AG04450 (cell line): ENCODE data around the gene EMP2. TPM values are rescaled to one million over a fixed set of nuclear protein-coding genes. Genes with fewer than 3 reads are reported as not detected.
A peak's percentile ranks its signal among the peaks of the same experiment; 100 is the strongest.
"Not testable (repeated sequence)": the region's sequence is repeated elsewhere in the genome, so short reads cannot be mapped to it uniquely, and the experiment has no call there.

Experiments used
- CTCF ChIA-PET: fragments of 300-600, 350-600 bp; formaldehyde crosslinking; extraction: SDS; loops from one replicate; lab custom pipeline; 2022; ENCODE audit warnings: antibody characterized with exemption, inconsistent platforms; lab: Charles Lee
- POLR2A ChIA-PET: fragments of 350-600 bp; formaldehyde crosslinking; extraction: SDS; loops from one replicate; lab custom pipeline; 2021; ENCODE audit warnings: antibody characterized with exemption, inconsistent platforms; lab: Yijun Ruan, JAX
- DNase-seq: peaks from one replicate; pipeline ENCODE4 v3.0.0-alpha.2; 2011; ENCODE audit warnings: low read depth, low spot score
- H3K27ac ChIP-seq: one replicate; pipeline ENCODE4 v1.5.1; 2012; ENCODE audit warnings: low read depth, low read length, control low read depth
- H3K27me3 ChIP-seq: one replicate; pipeline ENCODE4 v1.6.0; 2012; ENCODE audit warnings: low read length; ENCODE audit not compliant: control insufficient read depth, insufficient read depth
- H3K4me3 ChIP-seq: 2 replicates; pipeline ENCODE4 v1.5.1; 2011; ENCODE audit warnings: mild to moderate bottlenecking, low read depth, low read length, control low read depth
- H3K9me3 ChIP-seq: 2 replicates; pipeline ENCODE4 v1.5.1; 2012; ENCODE audit warnings: low read length; ENCODE audit not compliant: control insufficient read depth, insufficient read depth
- polyA plus RNA-seq: library from polyadenylated mRNA; depleted of rRNA; stranded (reverse); fragments of >200 nt; gene quantifications from 2 replicates; pipeline ENCODE4 v1.2.3, GENCODE V29; 2011
- TF ChIP-seq, protein P1 (sequence below): IDR thresholded peaks from 2 replicates; pipeline ENCODE4 v1.5.1; 2011; ENCODE audit warnings: low read depth, low read length, control low read depth, inconsistent platforms

EMP2 gene
- polyA plus RNA-seq, 1 experiment: 15.2 TPM

DNA sequence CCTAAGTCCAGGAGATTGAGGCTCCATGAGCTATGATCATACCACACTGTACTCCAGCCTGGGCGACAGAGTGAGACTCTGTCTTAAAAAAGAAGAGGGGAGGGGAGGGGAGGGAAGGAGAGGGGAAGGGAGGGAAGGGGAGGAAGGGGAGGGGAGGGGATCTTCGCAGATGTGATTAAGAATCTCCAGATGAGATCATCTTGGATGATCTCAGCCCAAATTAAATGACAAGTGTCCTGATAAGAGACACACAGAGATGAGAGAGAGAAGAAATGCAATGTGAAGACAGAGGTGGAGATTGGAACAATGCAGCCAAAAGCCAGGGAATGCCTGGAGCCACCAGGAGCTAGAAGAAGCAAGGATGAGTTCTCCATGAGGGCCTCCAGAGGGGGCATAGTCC, 70.1 kb downstream of the EMP2 start:
- ChIA-PET POLR2A (interaction anchor here (0.6 kb wide), 1 partner anchor 194 kb away, joined by 9 read pairs; no protein-coding TSS in a partner anchor), CTCF (interaction anchor here (0.6 to 2.4 kb wide), 10 partner anchors 10 to 1371 kb away, joined by 3 to 17 read pairs (median 5); no protein-coding TSS in a partner anchor)
- no peak for DNase-seq
- no peaks in the 10 kb centered on the region for H3K9me3 ChIP-seq
- TF ChIP-seq, protein P1, sequence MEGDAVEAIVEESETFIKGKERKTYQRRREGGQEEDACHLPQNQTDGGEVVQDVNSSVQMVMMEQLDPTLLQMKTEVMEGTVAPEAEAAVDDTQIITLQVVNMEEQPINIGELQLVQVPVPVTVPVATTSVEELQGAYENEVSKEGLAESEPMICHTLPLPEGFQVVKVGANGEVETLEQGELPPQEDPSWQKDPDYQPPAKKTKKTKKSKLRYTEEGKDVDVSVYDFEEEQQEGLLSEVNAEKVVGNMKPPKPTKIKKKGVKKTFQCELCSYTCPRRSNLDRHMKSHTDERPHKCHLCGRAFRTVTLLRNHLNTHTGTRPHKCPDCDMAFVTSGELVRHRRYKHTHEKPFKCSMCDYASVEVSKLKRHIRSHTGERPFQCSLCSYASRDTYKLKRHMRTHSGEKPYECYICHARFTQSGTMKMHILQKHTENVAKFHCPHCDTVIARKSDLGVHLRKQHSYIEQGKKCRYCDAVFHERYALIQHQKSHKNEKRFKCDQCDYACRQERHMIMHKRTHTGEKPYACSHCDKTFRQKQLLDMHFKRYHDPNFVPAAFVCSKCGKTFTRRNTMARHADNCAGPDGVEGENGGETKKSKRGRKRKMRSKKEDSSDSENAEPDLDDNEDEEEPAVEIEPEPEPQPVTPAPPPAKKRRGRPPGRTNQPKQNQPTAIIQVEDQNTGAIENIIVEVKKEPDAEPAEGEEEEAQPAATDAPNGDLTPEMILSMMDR: no peak
- H3K4me3 ChIP-seq: no peak overlapping the region
- H3K27me3 ChIP-seq: no peaks in the 10 kb centered on the region
- no peak overlapping the region for H3K27ac ChIP-seq

DNA sequence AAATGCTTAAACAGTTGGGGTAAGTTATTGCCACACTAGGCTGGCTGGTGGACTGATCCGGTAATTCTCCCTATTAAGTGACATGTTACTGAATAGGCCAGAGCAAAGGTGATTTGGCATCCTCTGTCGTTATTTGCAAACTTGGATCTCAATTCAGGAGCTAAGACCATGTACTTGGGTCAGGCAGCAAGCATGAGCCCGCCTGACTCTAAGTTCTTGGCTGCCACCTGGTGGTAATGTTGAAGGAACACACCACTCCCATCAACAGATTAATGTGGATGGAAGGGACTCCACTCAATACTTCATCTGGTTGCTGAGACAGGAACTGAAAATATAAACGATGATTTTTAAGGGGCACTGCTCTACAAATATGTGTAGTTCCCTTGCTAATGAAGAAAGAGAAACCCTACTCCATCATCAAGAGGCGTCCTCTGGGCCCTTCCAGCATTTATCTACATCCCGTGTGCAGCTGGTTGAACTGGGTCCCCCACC, 70.8 kb downstream of the EMP2 start:
- Histone ChIP-seq H3K27ac (no peak overlapping the region), H3K9me3 (no peaks in the 10 kb centered on the region), H3K27me3 (no peaks in the 10 kb centered on the region), H3K4me3 (no peak overlapping the region)
- DNase-seq: peak; percentile 65
- TF ChIP-seq, protein P1: peak; percentile 83
- ChIA-PET POLR2A (no interaction called here), CTCF (interaction anchor here (0.6 to 2.4 kb wide), 17 partner anchors 28 to 1942 kb away, joined by 3 to 17 read pairs (median 3); no protein-coding TSS in a partner anchor)

DNA sequence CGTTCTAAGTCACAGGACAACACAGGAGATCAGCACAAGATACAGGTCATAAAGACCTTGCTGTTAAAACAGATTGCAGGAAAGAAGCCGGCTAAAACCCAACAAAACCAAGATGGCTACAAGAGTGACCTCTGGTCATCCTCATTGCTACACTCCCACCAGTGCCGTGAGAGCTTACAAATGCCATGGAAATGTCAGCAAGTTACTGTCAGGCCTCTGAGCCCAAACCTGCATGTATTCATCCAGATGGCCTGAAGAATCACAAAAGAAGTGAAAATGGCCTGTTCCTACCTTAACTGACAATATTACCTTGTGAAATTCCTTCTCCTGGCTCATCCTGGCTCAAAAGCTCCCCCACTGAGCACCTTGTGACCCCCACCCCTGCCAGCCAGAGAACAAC, 75.1 kb downstream of the EMP2 start:
- H3K27ac ChIP-seq, DNase-seq, H3K27me3 ChIP-seq, H3K9me3 ChIP-seq, POLR2A ChIA-PET, H3K4me3 ChIP-seq: not testable (repeated sequence)
- CTCF ChIA-PET: interaction anchor here (0.9 to 2.8 kb wide), 5 partner anchors 8 to 1345 kb away, joined by 3 to 11 read pairs (median 5); no protein-coding TSS in a partner anchor

DNA sequence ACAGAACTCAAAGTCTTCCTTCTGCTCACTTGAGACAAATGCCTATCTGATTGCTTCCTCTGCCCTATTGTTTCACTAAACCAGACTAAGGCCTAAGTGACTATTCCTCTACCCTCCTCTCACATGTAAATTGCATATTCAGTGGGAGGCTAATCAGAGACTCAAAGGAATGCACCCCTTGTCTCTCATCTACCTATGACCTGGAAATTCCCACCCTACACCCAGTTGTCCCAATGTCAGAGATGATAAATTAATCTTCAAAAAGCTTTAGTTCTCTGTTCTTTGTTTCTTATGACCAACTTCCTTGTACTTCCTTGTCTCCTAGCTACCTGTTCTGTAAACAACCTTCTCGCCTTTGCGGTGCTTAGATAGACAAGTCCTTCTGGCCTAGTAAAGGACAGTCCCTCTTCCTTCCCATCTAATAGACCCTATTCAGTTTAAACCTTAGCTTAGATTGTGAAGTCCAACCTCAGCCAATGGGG, 76.0 kb downstream of the EMP2 start:
- POLR2A ChIA-PET: no interaction called here
- TF ChIP-seq, protein P1: no peak
- no peak overlapping the region for H3K27ac ChIP-seq
- CTCF ChIA-PET: interaction anchor here (0.8 to 2.8 kb wide), 6 partner anchors 9 to 1937 kb away, joined by 3 to 11 read pairs (median 4); no protein-coding TSS in a partner anchor
- H3K9me3 ChIP-seq: no peaks in the 10 kb centered on the region
- no peaks in the 10 kb centered on the region for H3K27me3 ChIP-seq
- no peak overlapping the region for H3K4me3 ChIP-seq
- no peak for DNase-seq

DNA sequence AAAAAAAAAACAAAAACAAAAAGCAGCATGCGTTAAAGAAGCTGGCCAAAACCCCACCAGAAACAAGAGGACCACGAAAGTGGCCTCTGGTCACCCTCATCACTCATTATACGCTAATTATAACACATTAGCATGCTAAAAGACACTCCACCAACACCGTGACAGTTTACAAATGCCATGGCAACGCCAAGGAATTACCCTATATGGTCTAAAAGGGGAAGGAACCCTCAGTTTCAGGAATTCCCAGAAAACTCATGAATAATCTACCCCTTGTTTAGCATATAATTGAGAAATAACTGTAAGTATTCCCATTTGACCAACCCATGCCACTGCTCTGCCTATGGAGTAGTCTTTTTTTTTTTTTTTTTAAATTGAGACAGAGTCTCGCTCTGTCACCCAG, 77.6 kb downstream of the EMP2 start:
- H3K9me3 ChIP-seq: no peaks in the 10 kb centered on the region
- DNase-seq: no peak
- POLR2A ChIA-PET: no interaction called here
- H3K4me3 ChIP-seq: no peak overlapping the region
- H3K27ac ChIP-seq: no peak overlapping the region
- H3K27me3 ChIP-seq: no peaks in the 10 kb centered on the region
- TF ChIP-seq, protein P1: no peak
- CTCF ChIA-PET: no interaction called here
